Neural progenitor cell (in vitro differentiated cells): Measurements from ENCODE around the gene C2CD4C.

Experiments
- CTCF ChIP-seq: fragments of 200-600 bp; sonication (generic); IDR thresholded peaks from 2 replicates; pipeline ENCODE4 v1.5.1; 2017; ENCODE audit warnings: antibody characterized with exemption, mild to moderate bottlenecking
- EZH2 ChIP-seq: fragments of 200-600 bp; sonication (generic); IDR thresholded peaks from 2 replicates; pipeline ENCODE4 v1.6.1; 2017; ENCODE audit warnings: antibody characterized with exemption, mild to moderate bottlenecking, moderate library complexity

- TF ChIP-seq CTCF (no peak), EZH2 (no peak)
These were observed 48.7 kb upstream of the C2CD4C start for GRCh38 chr19:457636-458035.
